Neuronal stem cell (in vitro differentiated cells): ENCODE data around the gene SPRR5.

Experiments used
- DNase-seq: peaks from one replicate; pipeline ENCODE4 v3.0.0-alpha.2; 2013; ENCODE audit warnings: low spot score
- H2AFZ ChIP-seq: one replicate; pipeline ENCODE4 v1.6.1; 2013; ENCODE audit warnings: mild to moderate bottlenecking, low read length, inconsistent platforms
- H2AK5ac ChIP-seq: 2 replicates; pipeline ENCODE4 v1.6.1; 2013; ENCODE audit warnings: low read depth, mild to moderate bottlenecking, inconsistent platforms, low read length, moderate library complexity, mixed read lengths
- H2BK120ac ChIP-seq: 2 replicates; pipeline ENCODE4 v1.6.1; 2013; ENCODE audit warnings: low read depth, mild to moderate bottlenecking, inconsistent platforms, low read length, moderate library complexity, mixed read lengths
- H2BK12ac ChIP-seq: one replicate; pipeline ENCODE4 v1.6.1; 2013; ENCODE audit warnings: low read length, inconsistent platforms
- H2BK15ac ChIP-seq: 2 replicates; pipeline ENCODE4 v1.6.1; 2013; ENCODE audit warnings: mild to moderate bottlenecking, low read length, inconsistent platforms, mixed read lengths
- H2BK5ac ChIP-seq: one replicate; pipeline ENCODE4 v1.6.1; 2013; ENCODE audit warnings: inconsistent platforms, mild to moderate bottlenecking, low read length, moderate library complexity
- H3K14ac ChIP-seq: one replicate; pipeline ENCODE4 v1.6.1; 2013; ENCODE audit warnings: low read length, inconsistent platforms
- H3K18ac ChIP-seq: 2 replicates; pipeline ENCODE4 v1.6.1; 2013; ENCODE audit warnings: low read length, inconsistent platforms
- H3K23ac ChIP-seq: 2 replicates; pipeline ENCODE4 v1.6.1; 2013; ENCODE audit warnings: low read depth, mild to moderate bottlenecking, mixed read lengths, low read length, inconsistent platforms; ENCODE audit not compliant: poor library complexity
- H3K27ac ChIP-seq: replicated peaks from 3 replicates; pipeline ENCODE4 v1.5.1; 2013; ENCODE audit warnings: low read length, inconsistent platforms
- H3K27me3 ChIP-seq, 3 experiments: 2 replicates each; pipeline ENCODE4 v1.6.1; 2013; ENCODE audit warnings: low read length in 3 of 3, mild to moderate bottlenecking in 2 of 3, inconsistent platforms in 1 of 3, low read depth in 1 of 3, mixed read lengths in 1 of 3, moderate library complexity in 1 of 3; ENCODE audit not compliant: control insufficient read depth in 3 of 3, insufficient read depth in 3 of 3
- H3K36me3 ChIP-seq, 2 donors: replicated peaks in 1 of 2; 2 replicates each; pipeline ENCODE4 v1.6.1; 2013; ENCODE audit warnings: low read length in 2 of 2; ENCODE audit not compliant: control insufficient read depth in 2 of 2, insufficient read depth in 2 of 2
- H3K4ac ChIP-seq: 2 replicates; pipeline ENCODE4 v1.6.1; 2013; ENCODE audit warnings: inconsistent platforms, mild to moderate bottlenecking, low read length, moderate library complexity
- H3K4me1 ChIP-seq, 2 donors: 1 replicate in 1 of 2; 2 replicates in 1 of 2; pipeline ENCODE4 v1.6.1; 2013; ENCODE audit warnings: low read length in 2 of 2, low read depth in 1 of 2; ENCODE audit not compliant: control insufficient read depth in 2 of 2, insufficient read depth in 1 of 2
- H3K4me2 ChIP-seq: one replicate; pipeline ENCODE4 v1.6.1; 2013; ENCODE audit warnings: mild to moderate bottlenecking, low read length, inconsistent platforms; ENCODE audit not compliant: insufficient read depth, poor library complexity, severe bottlenecking
- H3K4me3 ChIP-seq, 2 donors: 2 replicates each; pipeline ENCODE4 v1.5.1; 2013; ENCODE audit warnings: low read length in 2 of 2, mild to moderate bottlenecking in 2 of 2, inconsistent platforms in 1 of 2, moderate library complexity in 1 of 2
- H3K79me1 ChIP-seq: one replicate; pipeline ENCODE4 v1.6.1; 2013; ENCODE audit warnings: low read depth, mild to moderate bottlenecking, inconsistent platforms, low read length, moderate library complexity
- H3K9ac ChIP-seq: one replicate; pipeline ENCODE4 v1.6.1; 2013; ENCODE audit warnings: mild to moderate bottlenecking, low read depth, low read length, inconsistent platforms; ENCODE audit not compliant: poor library complexity
- H3K9me3 ChIP-seq, 2 donors: replicated peaks in 1 of 2; 2 replicates each; pipeline versions ENCODE3 to v1.6.1; 2013; ENCODE audit warnings: low read length in 2 of 2, mild to moderate bottlenecking in 2 of 2, inconsistent platforms in 1 of 2, low read depth in 1 of 2, mixed read lengths in 1 of 2, moderate library complexity in 1 of 2; ENCODE audit not compliant: control insufficient read depth in 2 of 2, insufficient read depth in 1 of 2
- H4K8ac ChIP-seq: one replicate; pipeline ENCODE4 v1.6.1; 2013; ENCODE audit warnings: low read depth, mild to moderate bottlenecking, inconsistent platforms, low read length, moderate library complexity
- H4K91ac ChIP-seq: one replicate; pipeline ENCODE4 v1.6.1; 2013; ENCODE audit warnings: low read length, low read depth, mild to moderate bottlenecking, inconsistent platforms; ENCODE audit not compliant: poor library complexity
- WGBS, 2 donors: extraction: QIAGEN DNeasy Blood & Tissue Kit; methylation state at CpG; one replicate each; pipeline ENCODE4 v1.1.7; 2013; ENCODE audit warnings: missing lambda C conversion rate in 2 of 2, mixed read lengths in 1 of 2; ENCODE audit not compliant: insufficient read length in 2 of 2, insufficient replicate concordance in 1 of 2; ENCODE audit errors: extremely low coverage in 2 of 2; 5-methylcytosine and 5-hydroxymethylcytosine counted together

Gene SPRR5

GRCh38 chr1:152932170-152932811 lies 14.7 kb upstream of the SPRR5 start:
- H2BK5ac ChIP-seq: no peak overlapping the region
- peak overlapping the region; percentile 30 for H4K91ac ChIP-seq
- no peak overlapping the region for H3K14ac ChIP-seq
- no peak for DNase-seq
- peaks cover 0 to 2% of the 10 kb centered on the region in 2 donors for H3K9me3 ChIP-seq
- no peak overlapping the region for H3K4ac ChIP-seq
- H3K4me1 ChIP-seq: no peaks in the 10 kb centered on the region
- H3K27me3 ChIP-seq: no peaks in the 10 kb centered on the region
- no peak overlapping the region for H2BK12ac ChIP-seq
- no peak overlapping the region for H2BK120ac ChIP-seq
- H3K79me1 ChIP-seq: no peaks in the 10 kb centered on the region
- H3K36me3 ChIP-seq: no peaks in the 10 kb centered on the region
- H2AFZ ChIP-seq: no peak overlapping the region
- no peak overlapping the region for H4K8ac ChIP-seq
- no peak overlapping the region for H3K4me2 ChIP-seq
- no peak overlapping the region for H3K4me3 ChIP-seq
- no peak overlapping the region for H2BK15ac ChIP-seq
- H3K18ac ChIP-seq: no peak overlapping the region
- no peak overlapping the region for H2AK5ac ChIP-seq
- H3K27ac ChIP-seq: no peak overlapping the region
- H3K23ac ChIP-seq: no peak overlapping the region
- no peak overlapping the region for H3K9ac ChIP-seq
- WGBS, 2 donors: no CpG with 5 or more reads among the region's 4 CpGs

GRCh38 chr1:152933196-152933595 lies 13.8 kb upstream of the SPRR5 start:
- Histone ChIP-seq H3K4me1 (no peaks in the 10 kb centered on the region), H3K9me3 (peaks cover 0 to 2% of the 10 kb centered on the region in 2 donors), H3K79me1 (no peaks in the 10 kb centered on the region), H2BK12ac (no peak overlapping the region), H4K8ac (no peak overlapping the region), H3K36me3 (no peaks in the 10 kb centered on the region), H3K14ac (no peak overlapping the region), H2BK120ac (no peak overlapping the region), H3K9ac (no peak overlapping the region), H3K18ac (no peak overlapping the region), H4K91ac (no peak overlapping the region), H2BK5ac (no peak overlapping the region), H3K4ac (no peak overlapping the region), H2AFZ (no peak overlapping the region), H3K4me3 (no peak overlapping the region), H2AK5ac (no peak overlapping the region), H2BK15ac (no peak overlapping the region), H3K27ac (no peak overlapping the region), H3K4me2 (no peak overlapping the region), H3K27me3 (no peaks in the 10 kb centered on the region), H3K23ac (no peak overlapping the region)
- DNase-seq: no peak
- WGBS, 2 donors: no CpG with 5 or more reads among the region's 2 CpGs

- Histone ChIP-seq H2BK120ac (no peak overlapping the region), H2BK15ac (no peak overlapping the region), H3K4me1 (no peaks in the 10 kb centered on the region), H3K14ac (no peak overlapping the region), H4K8ac (no peak overlapping the region), H2BK5ac (no peak overlapping the region), H3K4ac (no peak overlapping the region), H3K79me1 (no peaks in the 10 kb centered on the region), H3K27me3 (no peaks in the 10 kb centered on the region), H2AK5ac (no peak overlapping the region), H4K91ac (no peak overlapping the region), H3K18ac (no peak overlapping the region), H3K27ac (no peak overlapping the region), H2BK12ac (no peak overlapping the region), H3K9me3 (no peaks in the 10 kb centered on the region), H3K9ac (no peak overlapping the region), H3K4me3 (no peak overlapping the region), H3K36me3 (no peaks in the 10 kb centered on the region), H3K23ac (no peak overlapping the region), H3K4me2 (no peak overlapping the region), H2AFZ (no peak overlapping the region)
- WGBS, 2 donors: no CpG with 5 or more reads among the region's 1 CpG
- DNase-seq: no peak
Observed at GRCh38 chr1:152940614-152941013, 6.4 kb upstream of the SPRR5 start.

DNA sequence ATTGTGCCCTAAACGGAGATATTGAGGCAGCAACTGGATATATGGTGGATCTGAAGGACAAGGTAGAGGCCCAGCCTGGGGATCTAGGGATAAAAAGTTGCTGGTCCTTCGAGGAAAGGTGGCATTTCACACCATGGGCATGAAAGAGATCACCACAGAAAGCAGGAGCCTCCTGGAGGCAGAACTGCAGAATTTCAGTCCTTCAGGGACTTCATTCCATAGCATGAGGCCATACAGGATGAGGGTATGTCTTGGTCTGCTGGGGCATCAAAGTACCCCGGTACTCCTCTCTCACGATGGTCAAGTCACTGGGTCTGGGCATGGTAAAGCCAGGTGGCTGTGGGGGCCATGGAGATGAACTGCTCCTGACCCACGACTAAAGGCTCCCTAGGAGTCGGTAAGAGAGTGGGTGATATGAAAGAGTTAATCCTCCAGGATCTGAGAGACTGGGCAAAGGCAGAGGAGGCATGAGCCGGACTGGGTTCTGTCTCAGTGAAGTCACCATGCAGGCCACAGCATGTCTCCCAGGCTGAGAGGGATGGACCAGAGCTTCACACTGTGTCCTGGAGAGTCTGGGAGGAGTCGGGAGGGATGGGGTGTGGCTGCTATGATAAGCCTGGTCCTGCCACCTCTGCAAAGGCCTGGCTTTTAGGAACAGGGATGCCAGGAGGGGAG lies 5.8 kb upstream of the SPRR5 start:
- H3K4me2 ChIP-seq: no peak overlapping the region
- H2BK5ac ChIP-seq: no peak overlapping the region
- no CpG with 5 or more reads among the region's 8 CpGs for WGBS, 2 donors
- no peak overlapping the region for H3K14ac ChIP-seq
- no peak overlapping the region for H3K18ac ChIP-seq
- no peak overlapping the region for H2AK5ac ChIP-seq
- no peak overlapping the region for H3K27ac ChIP-seq
- no peak overlapping the region for H2BK15ac ChIP-seq
- H3K79me1 ChIP-seq: no peaks in the 10 kb centered on the region
- no peaks in the 10 kb centered on the region for H3K9me3 ChIP-seq
- no peak for DNase-seq
- H3K36me3 ChIP-seq: no peaks in the 10 kb centered on the region
- no peak overlapping the region for H2BK120ac ChIP-seq
- no peak overlapping the region for H4K8ac ChIP-seq
- H3K27me3 ChIP-seq: no peaks in the 10 kb centered on the region
- H2BK12ac ChIP-seq: no peak overlapping the region
- no peak overlapping the region for H2AFZ ChIP-seq
- no peak overlapping the region for H3K4ac ChIP-seq
- no peak overlapping the region for H4K91ac ChIP-seq
- no peak overlapping the region for H3K4me3 ChIP-seq
- no peak overlapping the region for H3K23ac ChIP-seq
- no peak overlapping the region for H3K9ac ChIP-seq
- H3K4me1 ChIP-seq: no peaks in the 10 kb centered on the region
